HepG2 (cell line): ENCODE results near the gene PRM2. TPM values are rescaled to one million over a fixed set of nuclear protein-coding genes. Genes with fewer than 3 reads are reported as not detected.
A peak's percentile ranks its signal among the peaks of the same experiment; 100 is the strongest.

ENCODE experiments used
- FOXP1 ChIP-seq, 2 experiments: fragments of 450-650 bp in 1 of 2; IDR thresholded peaks; 2 replicates each; pipeline ENCODE4 v1.6.1; 2017 to 2018; ENCODE audit warnings: antibody characterized with exemption in 1 of 2
- GTF3A ChIP-seq: sonication (generic); formaldehyde crosslinking; conservative IDR thresholded peaks from 2 replicates; pipeline ENCODE4 v1.4.0; 2020; ENCODE audit warnings: mild to moderate bottlenecking, missing genetic modification reagents
- HINFP ChIP-seq: sonication (generic); formaldehyde crosslinking; IDR thresholded peaks from 2 replicates; pipeline ENCODE4 v1.4.0; 2020; ENCODE audit warnings: low read depth, mild to moderate bottlenecking, missing genetic modification reagents
- SMAD1 ChIP-seq: sonication (generic); formaldehyde crosslinking; IDR thresholded peaks from 2 replicates; pipeline ENCODE4 v1.4.0; 2020; ENCODE audit warnings: missing genetic modification reagents, low read depth, mild to moderate bottlenecking, borderline replicate concordance
- TCF7L2 ChIP-seq: IDR thresholded peaks from 2 replicates; pipeline ENCODE4 v1.6.1; 2011; ENCODE audit warnings: mild to moderate bottlenecking, low read depth, low read length, moderate library complexity
- TFAP4 ChIP-seq: sonication (generic); IDR thresholded peaks from 2 replicates; pipeline ENCODE4 v1.6.1; 2016; ENCODE audit warnings: low read depth, borderline replicate concordance
- ZFP90 ChIP-seq: sonication (generic); formaldehyde crosslinking; IDR thresholded peaks from 2 replicates; pipeline ENCODE4 v1.8.0; 2022; ENCODE audit warnings: missing genetic modification reagents, mild to moderate bottlenecking, inconsistent platforms, borderline replicate concordance
- ZIK1 ChIP-seq: sonication (generic); formaldehyde crosslinking; IDR thresholded peaks from 2 replicates; pipeline ENCODE4 v1.5.0; 2020; ENCODE audit warnings: mild to moderate bottlenecking, low read depth, missing genetic modification reagents, borderline replicate concordance
- ZNF543 ChIP-seq: sonication (generic); formaldehyde crosslinking; IDR thresholded peaks from 2 replicates; pipeline ENCODE4 v1.4.0; 2020; ENCODE audit warnings: mild to moderate bottlenecking, missing genetic modification reagents
- polyA plus RNA-seq, 8 experiments: library from polyadenylated mRNA; depleted of rRNA in 3 of 8; stranded (reverse) in 7 of 8; unstranded in 1 of 8; fragments of >200 nt; fragmentation: Illumina TruSeq in 4 of 8; extraction: Trizol in 4 of 8; gene quantifications; 2 replicates each; pipeline versions ENCODE4 v1.2.1 to v1.2.3, GENCODE V29; 2011 to 2016; ENCODE audit warnings: low read depth in 4 of 8, missing spikeins in 1 of 8, mixed read lengths in 1 of 8; ENCODE audit not compliant: insufficient read depth in 1 of 8
- total RNA-seq, 5 experiments: library from RNA; depleted of rRNA; stranded (reverse); fragments of >200 nt; fragmentation: Illumina TruSeq; extraction: Trizol; gene quantifications; 2 replicates each; pipeline ENCODE4 v1.2.3, GENCODE V29; 2016; ENCODE audit warnings: low read depth in 1 of 5
- TF ChIP-seq, protein P1 (sequence below): sonication (generic); formaldehyde crosslinking; IDR thresholded peaks from 2 replicates; pipeline ENCODE4 v1.4.0; 2020; ENCODE audit warnings: missing genetic modification reagents
- TF ChIP-seq, protein P2 (sequence below): sonication (generic); formaldehyde crosslinking; IDR thresholded peaks from 2 replicates; pipeline ENCODE4 v1.8.1; 2023; ENCODE audit warnings: missing genetic modification reagents, mild to moderate bottlenecking, borderline replicate concordance

The PRM2 gene
- total and polyA plus RNA-seq, 2 of the 13 experiments (the other 11 are each of a cell fraction or from before 2014, with no cell fraction given), result 0.54 TPM; not detected in 1

GRCh38 chr16:11296351-11296705 lies 20.0 kb upstream of the PRM2 start (continued):
- peak; percentile 19; the same call in 1 of the 2 replicates for TF ChIP-seq ZNF543 (CRISPR knock-in tag)
- TF ChIP-seq TFAP4, result 0 out of 2 replicates have a peak, but pooled peaks have one; percentile 4
- no peak for TF ChIP-seq GTF3A
- TF ChIP-seq FOXP1 (IDR thresholded peaks at IDR 0.05), result no peak
- TF ChIP-seq FOXP1 (CRISPR knock-in tag; IDR thresholded peaks at IDR 0.05), result peak; percentile 52
- TF ChIP-seq, protein P1, sequence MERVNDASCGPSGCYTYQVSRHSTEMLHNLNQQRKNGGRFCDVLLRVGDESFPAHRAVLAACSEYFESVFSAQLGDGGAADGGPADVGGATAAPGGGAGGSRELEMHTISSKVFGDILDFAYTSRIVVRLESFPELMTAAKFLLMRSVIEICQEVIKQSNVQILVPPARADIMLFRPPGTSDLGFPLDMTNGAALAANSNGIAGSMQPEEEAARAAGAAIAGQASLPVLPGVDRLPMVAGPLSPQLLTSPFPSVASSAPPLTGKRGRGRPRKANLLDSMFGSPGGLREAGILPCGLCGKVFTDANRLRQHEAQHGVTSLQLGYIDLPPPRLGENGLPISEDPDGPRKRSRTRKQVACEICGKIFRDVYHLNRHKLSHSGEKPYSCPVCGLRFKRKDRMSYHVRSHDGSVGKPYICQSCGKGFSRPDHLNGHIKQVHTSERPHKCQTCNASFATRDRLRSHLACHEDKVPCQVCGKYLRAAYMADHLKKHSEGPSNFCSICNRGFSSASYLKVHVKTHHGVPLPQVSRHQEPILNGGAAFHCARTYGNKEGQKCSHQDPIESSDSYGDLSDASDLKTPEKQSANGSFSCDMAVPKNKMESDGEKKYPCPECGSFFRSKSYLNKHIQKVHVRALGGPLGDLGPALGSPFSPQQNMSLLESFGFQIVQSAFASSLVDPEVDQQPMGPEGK (CRISPR knock-in tag), result peak; percentile 54; the same call in 1 of the 2 replicates
- TF ChIP-seq SMAD1 (CRISPR knock-in tag), result 0 out of 2 replicates have a peak, but pooled peaks have one; percentile 3
- 0 out of 2 replicates have a peak, but pooled peaks have one; percentile 11 for TF ChIP-seq ZIK1 (CRISPR knock-in tag)
- TF ChIP-seq, protein P2, sequence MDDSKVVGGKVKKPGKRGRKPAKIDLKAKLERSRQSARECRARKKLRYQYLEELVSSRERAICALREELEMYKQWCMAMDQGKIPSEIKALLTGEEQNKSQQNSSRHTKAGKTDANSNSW, result no peak
- no peak for TF ChIP-seq HINFP (CRISPR knock-in tag)
- peak; percentile 20; the same call in 1 of the 2 replicates for TF ChIP-seq ZFP90 (CRISPR knock-in tag)
- TF ChIP-seq TCF7L2, result peak; percentile 44; the same call in 1 of the 2 replicates
